WERI-Rb-1 (cell line): ENCODE measurements around the gene C19orf47.

Experiments used
- DNase-seq: peaks from one replicate; pipeline ENCODE4 v3.0.0-alpha.2; 2020
- H3K27ac ChIP-seq: fragments of 250-450 bp; sonication (Bioruptor Pico); 2 replicates; pipeline ENCODE4 v1.5.1; 2020; ENCODE audit warnings: mild to moderate bottlenecking, moderate library complexity
- H3K27me3 ChIP-seq: fragments of 250-450 bp; sonication (Bioruptor Pico); 2 replicates; pipeline ENCODE4 v1.5.1; 2021; ENCODE audit warnings: mild to moderate bottlenecking, low read depth, moderate library complexity; ENCODE audit not compliant: insufficient read depth, severe bottlenecking
- H3K36me3 ChIP-seq: fragments of 250-450 bp; sonication (Bioruptor Pico); 2 replicates; pipeline ENCODE4 v1.5.1; 2020; ENCODE audit warnings: mild to moderate bottlenecking, moderate library complexity
- H3K4me3 ChIP-seq: 2 replicates; pipeline ENCODE4 v1.5.1; 2011; ENCODE audit warnings: low read depth, mild to moderate bottlenecking, control low read depth, low read length
- H3K9me3 ChIP-seq: fragments of 250-450 bp; sonication (Bioruptor Pico); 2 replicates; pipeline ENCODE4 v1.5.1; 2021; ENCODE audit warnings: mild to moderate bottlenecking, moderate library complexity; ENCODE audit not compliant: severe bottlenecking
- CTCF ChIP-seq: IDR thresholded peaks from 2 replicates; pipeline ENCODE4 v1.5.1; 2011; ENCODE audit warnings: low read depth, mild to moderate bottlenecking, control low read depth, inconsistent platforms, low read length

The C19orf47 gene

GRCh38 chr19:40339018-40339728 is 9.0 kb downstream of the C19orf47 start:
- TF ChIP-seq CTCF = no peak
- no peak overlapping the region for H3K4me3 ChIP-seq

GRCh38 chr19:40337594-40337993 is 10.6 kb downstream of the C19orf47 start:
- no peak for DNase-seq
- no peak overlapping the region for H3K4me3 ChIP-seq
- H3K9me3 ChIP-seq = no peaks in the 10 kb centered on the region
- peaks cover 47% of the 10 kb centered on the region for H3K36me3 ChIP-seq
- no peak overlapping the region for H3K27ac ChIP-seq
- no peaks in the 10 kb centered on the region for H3K27me3 ChIP-seq
- TF ChIP-seq CTCF = no peak

More at GRCh38 chr19:40339018-40339728, 9.0 kb downstream of the C19orf47 start:
- no peaks in the 10 kb centered on the region for H3K9me3 ChIP-seq
- peaks cover 32% of the 10 kb centered on the region for H3K36me3 ChIP-seq
- DNase-seq = no peak
- no peak overlapping the region for H3K27ac ChIP-seq
- H3K27me3 ChIP-seq = no peaks in the 10 kb centered on the region

GRCh38 chr19:40337107-40337506 is 11.1 kb downstream of the C19orf47 start:
- no peak for DNase-seq
- TF ChIP-seq CTCF = no peak
- Histone ChIP-seq H3K4me3 (no peak overlapping the region), H3K27ac (no peak overlapping the region), H3K36me3 (peaks cover 45% of the 10 kb centered on the region), H3K27me3 (no peaks in the 10 kb centered on the region), H3K9me3 (no peaks in the 10 kb centered on the region)

DNA sequence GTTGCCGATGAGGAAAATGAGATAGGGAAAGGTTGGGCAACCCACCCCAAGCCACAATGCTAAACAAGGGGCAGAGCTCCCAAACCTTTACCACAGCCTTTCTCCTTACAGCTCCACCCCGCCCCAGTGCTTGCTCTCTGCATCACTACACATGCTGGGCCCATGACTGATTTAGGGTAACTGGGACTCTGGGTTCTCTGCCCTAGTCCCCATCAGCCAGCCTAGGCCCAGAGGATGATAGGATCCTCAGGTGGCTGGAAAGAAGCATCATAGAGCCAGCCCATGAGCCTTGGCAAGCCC is 11.6 kb downstream of the C19orf47 start:
- no peak for DNase-seq
- H3K4me3 ChIP-seq = no peak overlapping the region
- no peaks in the 10 kb centered on the region for H3K27me3 ChIP-seq
- no peak overlapping the region for H3K27ac ChIP-seq
- H3K9me3 ChIP-seq = no peaks in the 10 kb centered on the region
- TF ChIP-seq CTCF = no peak
- peaks cover 51% of the 10 kb centered on the region for H3K36me3 ChIP-seq

DNA sequence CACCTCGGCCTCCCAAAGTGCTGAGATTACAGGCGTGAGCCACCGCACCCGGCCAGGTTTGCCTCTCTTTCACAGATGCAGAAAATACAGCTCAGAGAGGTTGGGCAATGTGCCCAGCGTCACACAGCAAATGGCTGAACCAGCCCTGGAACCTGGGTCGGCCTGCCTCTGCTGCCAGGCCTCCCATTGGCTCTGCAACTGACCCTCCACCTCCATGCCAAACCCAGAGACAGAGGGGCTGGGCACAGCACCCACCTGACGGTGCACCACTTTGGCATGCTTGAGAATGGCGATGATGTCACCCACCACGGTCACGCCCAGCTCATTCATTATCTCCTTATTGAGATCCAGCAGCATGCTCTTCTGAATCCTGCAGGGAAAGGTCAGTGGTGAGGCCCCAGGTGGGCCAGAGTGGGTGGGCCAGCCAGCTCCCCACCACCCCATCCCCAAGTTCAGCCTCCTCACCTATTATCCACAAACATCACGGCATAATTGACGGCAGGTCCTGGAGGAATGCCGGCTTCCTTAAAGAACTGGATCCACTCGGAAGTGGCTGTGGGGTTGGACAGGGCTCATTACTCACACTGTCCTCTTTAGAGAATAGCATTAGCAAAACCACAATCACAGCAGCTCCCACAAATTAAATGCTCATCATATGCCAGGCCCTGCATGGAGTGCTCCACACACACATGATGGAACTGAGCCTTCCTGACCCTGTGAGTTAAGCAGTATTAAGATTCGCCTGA is 12.2 kb downstream of the C19orf47 start:
- no peak for TF ChIP-seq CTCF
- no peak overlapping the region for H3K27ac ChIP-seq
- no peak for DNase-seq
- H3K9me3 ChIP-seq = no peaks in the 10 kb centered on the region
- no peaks in the 10 kb centered on the region for H3K27me3 ChIP-seq
- H3K36me3 ChIP-seq = peaks cover 56% of the 10 kb centered on the region
- H3K4me3 ChIP-seq = no peak overlapping the region
